Fibroblast of the aortic adventitia (primary cell): ENCODE data around the gene ARL8B. TPM values are rescaled to one million over a fixed set of nuclear protein-coding genes. Genes with fewer than 3 reads are reported as not detected.

Source experiments
- DNase-seq: peaks from one replicate; pipeline ENCODE4 v3.0.0-alpha.2; 2010; ENCODE audit warnings: low read depth
- H3K4me3 ChIP-seq: 2 replicates; pipeline ENCODE4 v1.5.1; 2011; ENCODE audit warnings: low read depth, mild to moderate bottlenecking, control low read depth, low read length, moderate library complexity
- total RNA-seq: library from RNA; depleted of rRNA; stranded (reverse); fragments of >200 nt; gene quantifications from 2 replicates; pipeline ENCODE4 v1.2.3, GENCODE V29; 2012; ENCODE audit warnings: low replicate concordance
- TF ChIP-seq, protein P1 (sequence below): IDR thresholded peaks from 2 replicates; pipeline ENCODE4 v1.5.1; 2011; ENCODE audit warnings: mild to moderate bottlenecking, low read length, control low read depth, inconsistent platforms; ENCODE audit not compliant: insufficient read depth

The ARL8B gene
- total RNA-seq, 1 donor, result 89.0 TPM

DNA sequence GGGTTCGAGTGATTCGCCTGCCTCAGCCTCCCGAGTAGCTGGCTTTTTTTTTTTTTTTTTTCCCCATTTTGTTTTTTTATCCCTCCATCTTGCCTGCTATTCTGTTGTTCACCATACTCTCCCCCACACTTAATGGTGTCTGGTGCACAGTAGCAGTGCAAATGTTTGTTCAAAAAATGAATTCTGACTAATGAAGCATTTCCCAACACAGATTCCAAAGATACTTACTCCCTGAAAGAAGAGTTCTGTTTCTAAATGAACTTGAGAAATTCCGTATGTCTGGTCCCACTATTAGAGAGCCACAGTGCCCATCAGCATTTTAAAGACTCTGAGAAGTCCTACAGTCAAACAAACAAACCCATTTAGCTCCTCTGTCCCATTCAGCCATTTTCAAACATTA lies 74.9 kb downstream of the ARL8B start:
- TF ChIP-seq, protein P1, sequence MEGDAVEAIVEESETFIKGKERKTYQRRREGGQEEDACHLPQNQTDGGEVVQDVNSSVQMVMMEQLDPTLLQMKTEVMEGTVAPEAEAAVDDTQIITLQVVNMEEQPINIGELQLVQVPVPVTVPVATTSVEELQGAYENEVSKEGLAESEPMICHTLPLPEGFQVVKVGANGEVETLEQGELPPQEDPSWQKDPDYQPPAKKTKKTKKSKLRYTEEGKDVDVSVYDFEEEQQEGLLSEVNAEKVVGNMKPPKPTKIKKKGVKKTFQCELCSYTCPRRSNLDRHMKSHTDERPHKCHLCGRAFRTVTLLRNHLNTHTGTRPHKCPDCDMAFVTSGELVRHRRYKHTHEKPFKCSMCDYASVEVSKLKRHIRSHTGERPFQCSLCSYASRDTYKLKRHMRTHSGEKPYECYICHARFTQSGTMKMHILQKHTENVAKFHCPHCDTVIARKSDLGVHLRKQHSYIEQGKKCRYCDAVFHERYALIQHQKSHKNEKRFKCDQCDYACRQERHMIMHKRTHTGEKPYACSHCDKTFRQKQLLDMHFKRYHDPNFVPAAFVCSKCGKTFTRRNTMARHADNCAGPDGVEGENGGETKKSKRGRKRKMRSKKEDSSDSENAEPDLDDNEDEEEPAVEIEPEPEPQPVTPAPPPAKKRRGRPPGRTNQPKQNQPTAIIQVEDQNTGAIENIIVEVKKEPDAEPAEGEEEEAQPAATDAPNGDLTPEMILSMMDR, result no peak
- no peak overlapping the region for H3K4me3 ChIP-seq
- peak; percentile 49 for DNase-seq

- H3K4me3 ChIP-seq, result no peak overlapping the region
- DNase-seq, result peak; percentile 88
- TF ChIP-seq, protein P1, result no peak
These were observed 75.6 kb downstream of the ARL8B start for GRCh38 chr3:5197470-5198312.

DNA sequence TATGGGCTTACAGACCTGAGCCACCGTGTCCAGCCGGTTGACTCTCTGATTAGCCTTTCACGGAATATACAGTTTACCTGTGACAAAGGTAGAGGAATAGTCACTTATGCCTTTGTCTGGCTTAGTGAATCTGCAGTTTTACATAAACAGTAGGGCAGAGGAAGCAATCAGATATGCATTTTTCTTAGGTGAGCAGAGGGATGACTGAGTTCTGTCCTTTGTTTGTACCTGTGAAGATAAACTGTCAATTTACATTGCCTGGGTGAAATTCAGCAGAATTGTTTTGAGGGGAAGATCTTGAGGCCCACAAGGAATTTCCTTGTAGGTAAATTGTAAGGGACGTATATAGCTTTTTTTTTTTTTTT lies 76.2 kb downstream of the ARL8B start:
- no peak overlapping the region for H3K4me3 ChIP-seq
- TF ChIP-seq, protein P1, result no peak
- DNase-seq, result no peak

- TF ChIP-seq, protein P1, result no peak
- no peak overlapping the region for H3K4me3 ChIP-seq
- DNase-seq, result peak; percentile 45
These were observed 77.1 kb downstream of the ARL8B start for GRCh38 chr3:5198986-5199731.

DNA sequence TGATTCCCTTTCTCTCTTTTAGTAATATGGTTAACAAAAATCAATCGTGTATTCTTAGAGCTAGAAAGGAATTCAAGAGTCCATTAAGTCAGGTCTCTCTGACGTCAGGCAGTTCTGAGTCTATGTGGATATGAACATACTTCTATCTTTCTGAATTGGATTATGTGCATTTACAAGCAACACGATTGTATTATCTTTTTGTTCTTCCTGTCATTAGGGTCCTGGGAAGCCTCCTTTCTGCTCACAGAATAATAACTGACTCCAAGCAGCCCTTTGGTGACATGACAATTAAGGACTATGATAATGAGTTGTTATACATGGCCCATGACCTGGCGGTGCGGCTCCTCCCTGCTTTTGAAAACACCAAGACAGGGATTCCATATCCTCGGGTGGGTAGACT lies 79.4 kb downstream of the ARL8B start:
- no peak for DNase-seq
- no peak overlapping the region for H3K4me3 ChIP-seq
- TF ChIP-seq, protein P1, result no peak

DNA sequence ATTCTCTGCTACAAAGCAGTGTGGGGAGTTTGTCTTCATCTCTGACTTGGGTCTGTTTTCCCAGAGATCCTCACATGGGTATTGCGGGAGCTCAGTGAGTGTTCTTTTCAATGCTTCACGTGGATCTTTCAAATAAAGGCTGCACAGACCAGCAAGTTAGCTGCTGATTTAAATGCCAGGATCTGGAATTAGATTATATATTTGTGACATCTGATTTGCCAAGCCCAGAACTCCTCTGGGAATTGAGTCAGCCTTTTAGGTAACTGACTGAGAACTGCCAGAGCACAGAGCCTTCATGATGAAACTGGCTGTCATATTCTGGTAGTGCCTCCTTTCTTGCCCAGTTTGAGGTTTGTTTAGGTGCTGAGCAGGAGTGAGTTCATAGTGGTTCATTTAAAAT lies 80.1 kb downstream of the ARL8B start:
- TF ChIP-seq, protein P1, result no peak
- H3K4me3 ChIP-seq, result no peak overlapping the region
- DNase-seq, result peak; percentile 83
